ENCODE results near the gene PLCB1.

PLCB1 gene

DNA sequence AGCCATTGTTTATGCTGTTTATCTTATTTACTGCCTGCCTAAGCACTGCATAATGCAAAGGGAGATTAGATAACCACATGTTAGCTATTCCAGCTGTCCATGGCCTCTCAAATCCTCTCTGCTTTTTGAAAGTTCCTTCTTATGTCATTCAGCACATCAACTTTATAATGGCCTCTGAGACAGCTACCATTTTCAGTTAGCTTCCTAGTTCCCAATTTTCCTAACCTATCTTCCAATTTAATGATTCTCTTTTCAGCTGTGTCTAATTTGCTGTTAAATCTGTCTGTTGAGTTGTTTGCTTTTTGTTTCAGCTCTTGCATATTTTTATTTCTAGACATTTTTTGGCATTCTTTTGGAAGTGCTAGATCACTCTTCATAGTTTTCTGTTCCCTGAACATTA, 763.4 kb downstream of the PLCB1 start:
- DNase-seq (ENCODE audit: low read depth), result no peak

DNA sequence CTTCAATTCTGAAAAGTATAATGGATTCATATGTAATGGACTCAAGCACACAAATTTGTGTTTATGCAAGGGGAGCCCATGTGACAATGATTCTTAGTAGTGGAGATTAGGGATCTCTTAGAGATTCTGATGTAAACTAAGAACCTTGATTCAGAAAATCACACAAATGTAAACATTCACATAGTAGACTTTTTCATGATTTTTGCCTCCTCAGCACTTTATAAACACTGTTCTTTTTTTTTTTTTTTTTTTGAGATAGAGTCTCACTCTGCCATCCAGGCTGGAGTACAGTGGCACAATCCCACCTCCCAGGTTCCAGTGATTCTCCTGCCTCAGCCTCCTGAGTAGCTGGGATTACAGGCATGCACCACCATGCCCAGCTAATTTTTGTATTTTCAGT, 766.8 kb downstream of the PLCB1 start:
- DNase-seq (ENCODE audit: low read depth), result no peak

DNA sequence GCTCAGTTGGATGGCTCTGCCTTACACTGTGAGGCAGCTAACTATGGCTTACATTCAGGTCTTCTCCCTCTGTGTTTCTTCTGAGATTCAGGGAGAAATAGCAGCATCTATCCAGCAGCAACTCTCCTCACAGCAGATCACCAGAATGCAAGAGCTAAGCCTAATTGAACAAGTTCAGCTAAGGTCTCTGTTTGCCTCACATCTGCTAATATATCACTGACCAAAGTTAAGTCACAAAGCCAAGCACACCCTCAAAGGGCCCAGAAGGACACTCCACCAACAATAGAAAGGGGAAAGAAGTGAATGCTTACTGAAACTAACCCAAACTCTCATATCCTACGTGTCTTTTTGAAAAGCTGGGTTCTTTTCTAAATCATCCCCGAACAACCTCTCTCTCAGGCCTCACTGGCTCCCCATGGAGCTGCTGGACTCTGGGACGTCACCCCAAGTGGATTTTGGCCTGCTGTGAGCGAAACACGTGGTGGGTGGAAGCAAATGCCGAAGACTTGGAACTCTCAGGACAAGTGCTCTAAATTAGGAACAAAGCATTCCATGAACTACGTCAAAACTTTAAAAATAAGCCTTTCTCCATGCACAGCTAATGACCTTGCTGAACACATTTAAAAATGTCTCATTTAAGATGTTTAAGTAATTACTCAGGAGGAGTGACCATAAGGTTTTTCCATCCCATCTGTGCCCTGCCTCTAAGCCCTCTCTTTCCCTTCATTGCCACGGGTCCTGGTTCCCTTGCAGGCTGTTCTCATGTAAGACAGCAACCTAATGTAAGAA, 769.4 kb downstream of the PLCB1 start:
- peak; percentile 34 for DNase-seq (ENCODE audit: low read depth)

DNA sequence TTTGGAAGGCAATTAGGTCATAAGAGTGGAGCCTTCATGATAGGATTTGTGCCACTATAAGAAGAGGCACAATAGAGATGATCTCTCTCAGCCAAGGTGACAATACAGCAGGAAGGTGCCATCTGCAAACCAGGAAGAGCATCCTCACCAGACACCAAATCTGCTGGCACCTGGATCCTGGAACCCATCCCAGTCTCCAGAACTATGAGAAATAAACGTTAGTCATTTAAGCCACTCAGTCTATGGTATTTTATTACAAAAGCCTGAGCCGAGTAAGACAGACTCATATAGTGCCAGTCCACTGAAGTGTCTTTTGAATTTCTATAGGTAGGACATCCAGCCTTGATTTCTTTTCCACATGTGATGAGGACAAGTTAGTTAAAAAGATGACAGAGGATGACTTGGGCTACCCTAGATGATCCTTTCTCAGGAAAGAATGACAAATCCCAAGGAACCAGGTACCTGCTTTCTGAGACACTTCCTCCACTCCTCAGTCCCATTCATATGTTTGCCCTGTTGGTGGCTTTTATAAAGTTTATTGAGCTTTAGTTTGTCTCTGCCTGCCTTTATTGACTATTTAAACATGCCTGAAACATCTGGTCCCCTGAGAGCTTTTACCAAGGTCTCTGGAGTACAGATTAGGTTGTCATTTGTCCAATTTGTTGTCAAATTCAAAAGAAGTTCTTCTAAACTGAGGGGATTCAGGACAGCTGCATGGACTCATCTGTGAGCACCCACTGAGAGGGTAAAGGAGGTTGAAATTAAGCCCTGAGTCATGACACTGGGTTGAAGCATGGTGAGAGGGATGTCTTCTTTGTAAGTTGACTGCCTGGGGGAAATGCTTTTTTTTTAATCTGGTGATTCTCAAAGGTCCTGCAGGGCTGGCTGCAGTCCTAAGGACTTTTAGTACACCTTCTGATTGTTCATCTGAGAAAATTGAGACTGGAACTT, 771.9 kb downstream of the PLCB1 start:
- DNase-seq (ENCODE audit: low read depth), result no peak

DNA sequence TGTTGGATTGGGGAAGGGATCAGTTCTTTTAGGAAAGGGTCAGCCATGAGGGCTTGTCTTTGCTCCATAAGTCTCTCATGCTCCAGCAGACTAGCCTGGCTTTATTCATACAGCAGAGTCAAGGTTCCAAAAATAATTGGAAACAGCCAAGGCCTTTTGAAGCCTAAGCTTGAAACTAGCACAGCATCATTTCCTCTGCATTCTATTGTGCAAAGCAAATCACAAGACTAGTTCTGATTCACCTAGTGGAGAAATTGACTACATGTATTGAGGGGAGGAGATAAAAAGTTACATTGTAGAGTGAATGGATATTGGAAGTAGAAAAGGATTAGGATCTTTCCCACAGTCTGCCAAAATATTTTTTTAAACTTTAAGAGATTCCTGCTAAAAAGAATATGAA, 777.5 kb downstream of the PLCB1 start:
- DNase-seq (ENCODE audit: low read depth), result peak; percentile 45

DNA sequence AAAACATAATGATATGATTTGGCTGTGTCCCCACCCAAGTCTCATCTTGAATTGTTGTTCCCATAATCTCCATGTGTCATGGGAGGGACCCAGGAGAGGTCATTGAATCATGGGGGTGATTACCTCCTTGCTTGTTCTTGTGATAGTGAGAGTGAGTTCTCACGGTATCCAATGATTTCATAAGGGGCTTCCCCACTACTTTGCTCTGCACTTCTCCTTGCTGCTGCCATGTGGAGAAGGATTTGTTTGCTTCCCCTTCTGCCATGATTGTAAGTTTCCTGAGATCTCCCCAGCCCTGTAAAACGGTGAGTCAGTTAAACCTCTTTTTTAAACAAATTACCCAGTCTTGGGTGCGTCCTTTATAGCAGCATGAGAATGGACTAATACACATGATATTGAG, 780.0 kb downstream of the PLCB1 start:
- DNase-seq (ENCODE audit: low read depth), result no peak

DNA sequence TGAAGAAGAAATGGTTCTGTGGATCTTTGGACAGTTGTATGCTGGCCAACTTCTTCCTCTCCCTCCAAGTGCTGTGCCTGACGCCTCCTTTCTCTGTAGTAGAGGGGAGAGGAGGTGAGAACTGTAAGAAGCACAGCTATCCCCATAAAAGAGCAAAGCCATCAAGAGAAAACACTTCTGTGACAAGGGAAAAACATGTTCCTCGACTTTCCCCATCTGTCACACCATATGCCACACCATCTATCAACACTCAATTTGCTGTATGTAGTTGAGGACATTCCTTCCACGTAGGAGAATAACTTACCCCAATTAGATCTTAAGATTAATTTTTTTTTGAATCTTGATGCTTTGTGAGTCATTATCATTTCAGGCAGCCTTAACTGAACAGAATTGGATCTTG, 780.7 kb downstream of the PLCB1 start:
- DNase-seq (ENCODE audit: low read depth), result no peak

DNA sequence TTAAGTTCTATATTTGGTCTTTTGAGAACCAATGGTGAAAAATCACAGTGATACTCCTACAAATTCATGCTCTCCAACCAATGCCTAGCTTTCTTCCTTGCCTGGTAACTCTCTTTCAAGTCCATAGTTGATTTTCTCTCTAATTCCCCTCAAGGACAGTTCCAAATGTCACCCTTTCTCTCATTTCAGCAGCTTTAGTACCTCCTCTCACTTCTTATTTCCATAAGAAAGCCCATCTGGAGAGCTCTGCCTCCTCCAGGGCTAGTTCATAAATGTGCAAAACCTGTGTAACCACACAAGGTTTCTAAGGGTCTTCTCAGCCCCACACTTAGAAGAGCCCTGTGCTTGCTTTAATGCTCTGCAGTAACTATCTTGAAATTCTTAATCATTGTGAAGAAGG, 781.4 kb downstream of the PLCB1 start:
- no peak for DNase-seq (ENCODE audit: low read depth)

DNA sequence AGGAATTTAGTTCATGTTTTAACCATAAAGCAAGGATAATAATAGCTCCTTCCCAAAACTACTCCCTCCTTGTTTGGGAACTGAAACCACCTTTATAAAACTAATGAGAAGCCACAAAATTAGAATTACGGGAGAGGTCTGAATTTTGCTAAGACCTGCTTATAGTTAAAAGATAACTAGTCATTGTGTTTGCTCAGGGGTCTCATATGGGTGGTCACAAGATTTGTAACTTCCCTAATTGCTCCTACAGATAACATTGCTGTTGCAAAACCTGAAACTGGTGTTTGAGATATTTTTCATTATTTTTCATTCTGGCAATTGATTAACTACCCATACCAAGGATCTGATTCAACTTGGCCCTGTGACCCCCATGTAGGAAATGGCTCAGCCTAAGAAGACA, 782.4 kb downstream of the PLCB1 start:
- DNase-seq (ENCODE audit: low read depth), result no peak

DNA sequence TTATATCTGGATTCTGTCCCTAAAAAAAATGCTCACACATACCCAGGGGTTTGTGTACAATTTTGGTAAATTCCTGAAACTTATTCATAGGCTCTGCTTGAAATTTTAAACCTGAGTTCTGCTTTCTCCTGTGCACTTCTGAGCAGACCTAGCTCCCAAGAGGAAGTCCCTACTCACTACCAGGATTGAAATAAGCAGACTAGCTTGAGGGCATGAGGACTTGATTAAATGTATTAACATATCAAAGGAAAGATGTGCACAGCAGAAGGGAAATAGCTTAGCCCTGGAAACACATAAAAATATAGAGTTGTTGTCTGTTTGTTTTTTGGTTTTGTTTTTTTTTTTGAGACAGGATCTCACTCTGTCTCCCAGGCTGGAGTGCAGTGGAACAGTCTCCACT, 785.0 kb downstream of the PLCB1 start:
- DNase-seq (ENCODE audit: low read depth), result no peak

DNA sequence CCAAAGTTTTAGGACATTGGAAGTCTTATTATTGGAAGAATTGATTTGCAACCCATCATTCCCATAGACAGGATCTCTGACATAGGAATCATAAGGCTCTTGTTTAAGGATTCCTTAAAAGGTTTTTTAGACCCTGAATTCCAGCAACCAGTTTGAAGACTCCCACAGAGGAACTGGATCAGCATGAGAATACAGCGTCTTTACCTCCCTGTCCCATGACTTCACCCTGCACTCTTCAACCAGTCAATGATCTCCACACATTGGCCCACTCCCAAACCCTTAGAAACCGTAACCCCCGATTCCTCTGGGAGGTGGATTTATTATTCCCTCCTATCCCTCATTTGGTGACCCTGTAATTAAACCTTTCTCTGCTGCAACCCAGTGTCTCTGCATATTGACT, 786.1 kb downstream of the PLCB1 start:
- DNase-seq (ENCODE audit: low read depth), result no peak

DNA sequence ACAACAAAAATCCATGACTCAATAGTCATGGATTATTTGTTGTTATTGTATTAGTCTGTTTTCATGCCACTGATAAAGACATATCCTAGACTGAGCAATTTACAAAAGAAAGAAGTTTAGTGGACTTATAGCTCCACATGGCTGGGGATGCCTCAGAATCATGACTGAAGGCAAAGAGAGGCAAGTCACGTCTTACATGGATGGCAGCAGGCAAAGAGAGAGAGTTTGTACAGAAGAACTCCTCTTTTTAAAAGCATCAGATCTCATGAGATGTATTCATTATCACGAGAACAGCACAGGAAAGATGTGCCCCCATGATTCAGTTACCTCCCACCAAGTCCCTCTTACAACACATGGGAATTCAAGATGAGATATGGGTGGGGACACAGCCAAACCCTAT, 792.5 kb downstream of the PLCB1 start:
- DNase-seq (ENCODE audit: low read depth), result no peak

DNA sequence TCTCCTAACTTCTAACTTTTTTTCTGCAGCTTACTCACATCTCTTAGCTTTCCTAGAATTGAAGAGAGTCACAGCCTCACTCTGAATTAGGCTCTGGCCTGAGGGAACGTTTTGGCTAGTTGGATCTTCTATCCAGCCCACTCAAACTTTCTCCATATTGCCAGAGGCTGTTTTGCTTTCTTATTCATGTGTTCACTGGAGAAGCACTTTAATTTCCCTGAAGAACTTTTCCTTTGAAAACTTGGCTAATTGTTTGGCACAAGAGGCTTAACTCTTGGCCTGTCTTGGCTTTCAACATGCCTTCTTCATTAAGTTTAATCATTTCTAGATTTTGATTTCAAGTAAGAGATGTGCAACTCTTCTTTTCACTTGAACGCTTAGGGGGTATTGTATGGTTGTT, 798.7 kb downstream of the PLCB1 start:
- peak; percentile 87 for DNase-seq (ENCODE audit: low read depth)

DNA sequence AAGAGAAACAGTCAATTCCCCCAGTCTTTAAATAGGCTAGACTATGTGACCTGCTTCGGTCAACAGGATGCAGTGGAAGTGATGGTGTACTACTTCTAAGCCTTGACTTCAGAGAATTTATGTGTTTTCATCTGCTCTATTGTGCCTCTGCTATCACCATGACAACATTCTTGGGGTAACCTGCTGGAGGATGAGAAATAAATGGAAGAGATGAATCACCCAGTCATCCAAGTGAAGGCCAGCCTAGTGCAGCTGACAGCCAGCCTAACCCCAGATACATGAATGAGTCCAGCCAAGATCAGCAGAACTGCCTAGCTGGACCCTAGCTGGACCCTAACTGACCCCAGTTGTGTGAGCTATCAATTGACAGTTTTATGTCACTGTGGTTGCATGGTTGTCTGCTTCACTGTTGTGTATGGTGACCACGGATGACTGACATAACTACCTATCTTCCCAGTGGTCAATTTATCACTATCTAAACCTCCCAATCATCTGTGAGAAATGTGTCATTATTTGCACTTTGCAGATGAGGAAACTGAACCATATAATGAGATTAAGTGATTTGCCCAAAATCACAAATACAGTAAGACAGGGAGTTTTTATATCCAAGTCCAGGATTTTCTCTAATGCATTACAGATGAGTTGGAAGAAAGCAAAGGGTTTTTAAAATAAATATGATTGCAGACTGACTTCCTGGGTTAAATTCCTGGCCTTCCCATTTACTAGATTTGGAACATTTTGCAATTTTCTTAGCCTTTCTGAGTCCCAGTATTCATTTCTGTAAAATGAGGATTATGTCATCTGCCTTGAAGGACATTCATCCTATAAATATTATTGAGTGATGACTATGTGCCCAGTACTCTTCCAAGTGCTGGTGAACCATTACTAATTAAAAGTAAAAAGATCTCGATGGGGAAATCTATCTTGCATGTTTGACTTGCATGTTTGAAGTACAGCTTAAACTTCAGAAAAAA, 800.4 kb downstream of the PLCB1 start:
- peak; percentile 90 for DNase-seq (ENCODE audit: low read depth)

DNA sequence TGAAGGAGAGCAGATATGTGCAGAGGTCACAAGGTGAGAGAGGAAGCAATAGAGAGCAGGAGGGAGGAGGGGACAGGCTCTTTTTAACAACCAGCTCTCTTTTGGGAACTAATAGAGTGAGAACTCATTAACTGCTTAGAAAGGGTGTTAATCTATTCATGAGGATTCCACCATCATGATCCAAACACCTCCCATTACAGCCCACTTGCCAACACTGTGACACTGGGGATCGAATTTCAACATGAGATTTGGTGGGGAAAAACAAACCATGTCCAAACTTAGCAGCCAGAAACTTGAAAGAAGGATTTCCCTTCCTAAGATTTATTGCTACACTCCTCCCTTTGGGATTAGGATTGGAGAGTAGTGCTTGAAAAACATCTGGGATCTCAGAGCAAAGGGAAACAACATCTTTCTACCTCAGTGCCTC, 801.3 kb downstream of the PLCB1 start:
- peak; percentile 49 for DNase-seq (ENCODE audit: low read depth)

DNA sequence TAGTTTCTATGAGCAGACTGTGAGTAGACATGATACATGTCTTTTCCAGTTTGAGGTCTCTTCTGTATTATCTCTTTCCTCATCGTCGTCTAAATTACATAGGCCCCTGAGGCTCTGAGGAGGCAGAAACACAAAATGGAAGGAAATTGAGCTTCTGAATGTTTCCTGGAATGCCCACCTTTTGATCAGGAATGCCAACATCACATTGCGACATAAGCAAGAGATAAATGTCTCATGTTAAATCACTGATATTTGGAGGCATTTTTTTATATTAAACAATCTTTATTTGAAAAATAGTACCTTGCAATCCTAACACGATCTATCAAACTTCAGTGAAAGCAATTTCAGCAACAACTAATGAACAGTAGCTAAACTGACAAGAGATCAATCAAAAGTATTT, 802.3 kb downstream of the PLCB1 start:
- no peak for DNase-seq (ENCODE audit: low read depth)
